WTC11 (cell line): ENCODE data around the gene ALK. TPM values are rescaled to one million over a fixed set of nuclear protein-coding genes. Genes with fewer than 3 reads are reported as not detected.

ENCODE experiments used
- ATAC-seq: fragments of 200-7000 bp; cut with Tn5 transposase; 2 replicates; pipeline ENCODE4 v1.10.0; 2021; ENCODE audit warnings: mild to moderate bottlenecking, moderate library complexity
- CTCF ChIA-PET: fragments of 300-600 bp; sonication (Branson Sonifier 250); formaldehyde crosslinking; loops from one replicate; lab custom pipeline; 2021; ENCODE audit warnings: antibody characterized with exemption; lab: Charles Lee
- POLR2A ChIA-PET: fragments of 350-600 bp; sonication (Branson Sonifier 250); formaldehyde crosslinking; loops from one replicate; lab custom pipeline; 2021; ENCODE audit warnings: antibody characterized with exemption; lab: Charles Lee
- DNase-seq: peaks from one replicate; pipeline ENCODE4 v3.0.0; 2021; ENCODE audit warnings: low spot score
- H3K27ac Mint-ChIP-seq: 2 replicates; pipeline ENCODE4 v1.8.0; 2021; ENCODE audit warnings: mixed read lengths
- H3K27me3 Mint-ChIP-seq: 2 replicates; pipeline ENCODE4 v1.8.0; 2021; ENCODE audit warnings: low read depth, mild to moderate bottlenecking, moderate library complexity, mixed read lengths
- H3K36me3 Mint-ChIP-seq: 2 replicates; pipeline ENCODE4 v1.8.0; 2021; ENCODE audit warnings: mixed read lengths
- H3K4me1 Mint-ChIP-seq: 2 replicates; pipeline ENCODE4 v1.8.0; 2022; ENCODE audit warnings: mixed read lengths
- H3K4me3 Mint-ChIP-seq: 2 replicates; pipeline ENCODE4 v1.8.0; 2021; ENCODE audit warnings: mild to moderate bottlenecking, moderate library complexity, mixed read lengths
- H3K9me3 Mint-ChIP-seq: 2 replicates; pipeline ENCODE4 v1.8.0; 2021; ENCODE audit warnings: mixed read lengths
- ATF6 ChIP-seq: sonication (generic); formaldehyde crosslinking; IDR thresholded peaks from 2 replicates; pipeline ENCODE4 v1.8.1; 2023; ENCODE audit warnings: mild to moderate bottlenecking, missing genetic modification reagents
- CBFB ChIP-seq: sonication (generic); formaldehyde crosslinking; IDR thresholded peaks from 2 replicates; pipeline ENCODE4 v1.8.1; 2022; ENCODE audit warnings: mild to moderate bottlenecking, low read depth, missing genetic modification reagents
- CDX4 ChIP-seq: fragments of 250-450 bp; sonication (Bioruptor Pico); IDR thresholded peaks from 2 replicates; pipeline ENCODE4 v1.9.0; 2021; ENCODE audit warnings: moderate library complexity, mild to moderate bottlenecking, inconsistent platforms, borderline replicate concordance
- CTCF ChIP-seq: fragments of 200-600 bp; IDR thresholded peaks from 2 replicates; pipeline ENCODE4 v1.8.0; 2022; ENCODE audit warnings: antibody characterized with exemption
- ELF4 ChIP-seq: sonication (generic); formaldehyde crosslinking; IDR thresholded peaks from 2 replicates; pipeline ENCODE4 v1.8.1; 2022; ENCODE audit warnings: low read depth, mild to moderate bottlenecking, moderate library complexity, missing genetic modification reagents
- FOXK1 ChIP-seq: sonication (generic); formaldehyde crosslinking; IDR thresholded peaks from 2 replicates; pipeline ENCODE4 v1.8.0; 2022; ENCODE audit warnings: mild to moderate bottlenecking, moderate library complexity, missing genetic modification reagents
- FOXP4 ChIP-seq: sonication (generic); formaldehyde crosslinking; IDR thresholded peaks from 2 replicates; pipeline ENCODE4 v1.8.0; 2022; ENCODE audit warnings: mild to moderate bottlenecking, missing genetic modification reagents
- GABPB1 ChIP-seq: sonication (generic); formaldehyde crosslinking; IDR thresholded peaks from 2 replicates; pipeline ENCODE4 v1.8.1; 2023; ENCODE audit warnings: mild to moderate bottlenecking, missing genetic modification reagents
- IRF2 ChIP-seq: sonication (generic); formaldehyde crosslinking; IDR thresholded peaks from 2 replicates; pipeline ENCODE4 v1.8.0; 2022; ENCODE audit warnings: low read depth, missing genetic modification reagents, borderline replicate concordance
- JAZF1 ChIP-seq: fragments of 250-450 bp; sonication (Bioruptor Pico); IDR thresholded peaks from 2 replicates; pipeline ENCODE4 v1.9.0; 2021; ENCODE audit warnings: moderate library complexity, mild to moderate bottlenecking, inconsistent platforms
- MAX ChIP-seq: sonication (generic); formaldehyde crosslinking; IDR thresholded peaks from 2 replicates; pipeline ENCODE4 v1.8.0; 2022; ENCODE audit warnings: mild to moderate bottlenecking, missing genetic modification reagents
- NFYB ChIP-seq: sonication (generic); formaldehyde crosslinking; conservative IDR thresholded peaks from 2 replicates; pipeline ENCODE4 v1.8.0; 2022; ENCODE audit warnings: low read depth, missing genetic modification reagents
- SMAD4 ChIP-seq: sonication (generic); formaldehyde crosslinking; IDR thresholded peaks from 2 replicates; pipeline ENCODE4 v1.8.0; 2022; ENCODE audit warnings: mild to moderate bottlenecking, missing genetic modification reagents
- TP53 ChIP-seq: sonication (generic); formaldehyde crosslinking; IDR thresholded peaks from 2 replicates; pipeline ENCODE4 v1.8.1; 2023; ENCODE audit warnings: mild to moderate bottlenecking, missing genetic modification reagents
- USF1 ChIP-seq: sonication (generic); formaldehyde crosslinking; IDR thresholded peaks from 2 replicates; pipeline ENCODE4 v1.8.0; 2022; ENCODE audit warnings: mild to moderate bottlenecking, missing genetic modification reagents
- ZBTB21 ChIP-seq: sonication (generic); formaldehyde crosslinking; IDR thresholded peaks from 2 replicates; pipeline ENCODE4 v1.8.1; 2023; ENCODE audit warnings: mild to moderate bottlenecking, missing genetic modification reagents, borderline replicate concordance
- ZNF138 ChIP-seq: sonication (generic); formaldehyde crosslinking; conservative IDR thresholded peaks from 2 replicates; pipeline ENCODE4 v1.8.1; 2022; ENCODE audit warnings: mild to moderate bottlenecking, moderate library complexity, missing genetic modification reagents
- ZNF232 ChIP-seq: sonication (generic); formaldehyde crosslinking; IDR thresholded peaks from 2 replicates; pipeline ENCODE4 v1.8.0; 2022; ENCODE audit warnings: mild to moderate bottlenecking, missing genetic modification reagents
- ZNF396 ChIP-seq: fragments of 250-450 bp; sonication (Bioruptor Pico); IDR thresholded peaks from 2 replicates; pipeline ENCODE4 v1.8.0; 2021; ENCODE audit warnings: mild to moderate bottlenecking, moderate library complexity, borderline replicate concordance
- ZNF671 ChIP-seq: fragments of 250-450 bp; sonication (Bioruptor Pico); IDR thresholded peaks from 2 replicates; pipeline ENCODE4 v1.8.0; 2021; ENCODE audit warnings: mild to moderate bottlenecking
- ZSCAN18 ChIP-seq: fragments of 250-450 bp; sonication (Bioruptor Pico); IDR thresholded peaks from 2 replicates; pipeline ENCODE4 v2.1.2; 2022; ENCODE audit warnings: mild to moderate bottlenecking, moderate library complexity
- total RNA-seq: library from RNA; stranded (reverse); gene quantifications from 3 replicates; pipeline ENCODE4 v1.2.3, GENCODE V29; 2021
- TF ChIP-seq, protein P1 (sequence below): fragments of 250-450 bp; sonication (Bioruptor Pico); conservative IDR thresholded peaks from 2 replicates; pipeline ENCODE4 v1.9.0; 2021; ENCODE audit warnings: mild to moderate bottlenecking

The ALK gene
- total RNA-seq, 1 experiment from 2014 or later = not detected

- TF ChIP-seq FOXP4 (CRISPR knock-in tag) = no peak
- no peak for TF ChIP-seq NFYB (CRISPR knock-in tag)
- TF ChIP-seq USF1 (CRISPR knock-in tag) = no peak
- TF ChIP-seq ELF4 (CRISPR knock-in tag) = no peak
- TF ChIP-seq TP53 (CRISPR knock-in tag) = no peak
- TF ChIP-seq ZNF138 = no peak
- TF ChIP-seq SMAD4 (CRISPR knock-in tag) = no peak
- no peak for TF ChIP-seq MAX
- no peak for TF ChIP-seq ZNF232 (CRISPR knock-in tag)
- no peak for TF ChIP-seq ZNF671 (CRISPR knock-in tag)
Observed at GRCh38 chr2:29249666-29250253, 671.6 kb downstream of the ALK start (continued).

DNA sequence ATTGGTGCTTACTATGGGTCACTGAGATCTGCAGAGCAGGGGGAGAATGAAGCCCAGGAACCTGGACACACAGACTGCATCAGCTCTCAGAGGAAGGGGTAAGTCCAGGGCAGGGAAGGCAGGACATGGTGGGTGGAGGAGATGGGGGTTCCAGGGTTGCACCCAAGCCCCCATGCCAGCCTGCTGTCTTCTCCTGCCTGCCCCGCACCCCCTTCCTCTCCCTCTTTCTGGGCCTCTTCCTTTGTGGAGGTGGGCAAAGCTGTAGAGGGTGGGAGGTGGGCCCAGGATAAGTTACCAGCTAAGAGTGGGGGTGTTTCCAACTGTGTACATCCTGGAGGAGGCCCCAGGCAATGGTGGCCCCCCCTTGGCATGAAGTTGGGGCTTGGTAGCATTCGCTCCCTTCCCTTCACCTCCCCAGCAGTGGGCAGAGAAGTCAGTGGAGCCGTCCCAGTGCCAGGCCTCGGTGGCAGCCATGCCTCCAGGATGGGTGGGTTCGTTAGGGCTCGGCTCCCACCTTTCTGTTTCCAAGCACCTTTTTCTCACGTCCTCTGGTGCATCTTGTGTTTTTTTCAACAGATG is 674.0 kb downstream of the ALK start:
- no peaks in the 10 kb centered on the region for H3K4me1 Mint-ChIP-seq
- TF ChIP-seq, protein P1, sequence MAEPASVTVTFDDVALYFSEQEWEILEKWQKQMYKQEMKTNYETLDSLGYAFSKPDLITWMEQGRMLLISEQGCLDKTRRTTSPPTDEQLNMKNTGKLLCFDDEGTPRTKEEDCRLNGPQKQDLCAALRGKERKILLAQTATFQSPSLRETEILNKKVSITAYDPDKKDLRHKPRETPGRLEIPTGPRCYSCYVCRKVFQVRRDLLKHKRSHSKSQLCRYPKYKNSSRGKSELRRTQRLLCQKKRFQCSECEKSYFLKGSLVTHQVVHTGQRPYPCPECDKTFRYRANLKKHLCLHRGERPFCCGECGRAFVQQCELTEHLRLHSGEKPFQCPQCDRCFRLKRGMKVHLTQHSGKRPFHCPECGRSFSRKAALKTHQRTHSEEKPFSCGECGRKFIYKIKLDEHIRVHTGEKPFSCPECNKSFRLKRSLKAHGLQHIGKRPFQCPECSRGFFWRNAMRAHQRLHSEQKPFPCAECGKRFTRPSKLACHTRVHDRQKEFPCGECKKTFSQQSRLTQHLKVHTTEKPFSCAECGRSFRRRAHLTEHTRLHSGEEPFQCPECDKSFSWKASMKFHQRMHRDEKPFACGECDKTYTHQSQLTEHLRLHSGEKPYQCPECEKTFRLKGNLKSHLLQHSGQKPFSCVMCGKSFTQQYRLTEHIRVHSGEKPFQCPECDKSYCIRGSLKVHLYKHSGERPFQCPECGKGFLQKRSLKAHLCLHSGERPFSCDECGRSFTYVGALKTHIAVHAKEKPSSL (CRISPR knock-in tag) = no peak
- no peak for TF ChIP-seq IRF2 (CRISPR knock-in tag)
- TF ChIP-seq ZSCAN18 (CRISPR knock-in tag) = no peak
- no peak for TF ChIP-seq CTCF
- no peak for TF ChIP-seq FOXK1
- TF ChIP-seq CDX4 (CRISPR knock-in tag) = no peak
- no peak for TF ChIP-seq FOXP4 (CRISPR knock-in tag)
- TF ChIP-seq ATF6 (CRISPR knock-in tag) = no peak
- no peak for TF ChIP-seq GABPB1 (CRISPR knock-in tag)
- no peak for TF ChIP-seq ZNF396
- no peak for TF ChIP-seq ELF4 (CRISPR knock-in tag)
- TF ChIP-seq CBFB = no peak
- no peak for TF ChIP-seq NFYB (CRISPR knock-in tag)
- TF ChIP-seq ZBTB21 (CRISPR knock-in tag) = no peak
- TF ChIP-seq JAZF1 (CRISPR knock-in tag) = no peak
- POLR2A ChIA-PET = no interaction called here
- no peaks in the 10 kb centered on the region for H3K36me3 Mint-ChIP-seq
- H3K9me3 Mint-ChIP-seq = no peaks in the 10 kb centered on the region
- CTCF ChIA-PET = no interaction called here
- ATAC-seq (no peak), DNase-seq (no peak)
- no peak overlapping the region for H3K27ac Mint-ChIP-seq
- no peaks in the 10 kb centered on the region for H3K27me3 Mint-ChIP-seq
- no peak overlapping the region for H3K4me3 Mint-ChIP-seq
